ENCODE data around the gene HS3ST5. TPM values are rescaled to one million over a fixed set of nuclear protein-coding genes. Genes with fewer than 3 reads are reported as not detected.

Gene HS3ST5
- total RNA-seq, 2 donors from 2014 or later, result 0.34 TPM; not detected in 1

DNA sequence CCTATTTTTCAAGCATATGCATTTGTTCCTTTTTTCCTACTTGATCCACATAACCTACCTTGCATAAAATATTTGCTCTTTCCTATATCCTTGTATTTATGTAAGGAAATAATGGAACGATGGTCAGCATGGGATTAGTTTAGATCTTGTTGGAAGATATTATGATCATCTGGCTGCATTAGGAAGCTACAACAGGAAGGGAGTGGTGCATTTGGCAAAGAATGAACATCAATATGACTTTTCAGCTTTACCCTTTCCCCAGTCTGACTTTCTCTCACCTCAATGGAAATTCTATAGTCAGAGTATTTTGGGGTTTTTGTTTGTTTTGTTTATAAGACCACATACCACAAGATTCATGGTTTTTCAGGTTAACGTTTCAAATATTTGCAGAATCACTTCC, 66.0 kb downstream of the HS3ST5 start:
- intact Hi-C loops (cut with DNase I), result no loop called here
- 45% methylated on average over 2 of the region's 2 CpGs for WGBS
- no peak overlapping the region for H3K27ac ChIP-seq
- H3K9me3 ChIP-seq, result no peaks in the 10 kb centered on the region
- no peak for DNase-seq (ENCODE audit: low spot score)
- TF ChIP-seq, protein P1, sequence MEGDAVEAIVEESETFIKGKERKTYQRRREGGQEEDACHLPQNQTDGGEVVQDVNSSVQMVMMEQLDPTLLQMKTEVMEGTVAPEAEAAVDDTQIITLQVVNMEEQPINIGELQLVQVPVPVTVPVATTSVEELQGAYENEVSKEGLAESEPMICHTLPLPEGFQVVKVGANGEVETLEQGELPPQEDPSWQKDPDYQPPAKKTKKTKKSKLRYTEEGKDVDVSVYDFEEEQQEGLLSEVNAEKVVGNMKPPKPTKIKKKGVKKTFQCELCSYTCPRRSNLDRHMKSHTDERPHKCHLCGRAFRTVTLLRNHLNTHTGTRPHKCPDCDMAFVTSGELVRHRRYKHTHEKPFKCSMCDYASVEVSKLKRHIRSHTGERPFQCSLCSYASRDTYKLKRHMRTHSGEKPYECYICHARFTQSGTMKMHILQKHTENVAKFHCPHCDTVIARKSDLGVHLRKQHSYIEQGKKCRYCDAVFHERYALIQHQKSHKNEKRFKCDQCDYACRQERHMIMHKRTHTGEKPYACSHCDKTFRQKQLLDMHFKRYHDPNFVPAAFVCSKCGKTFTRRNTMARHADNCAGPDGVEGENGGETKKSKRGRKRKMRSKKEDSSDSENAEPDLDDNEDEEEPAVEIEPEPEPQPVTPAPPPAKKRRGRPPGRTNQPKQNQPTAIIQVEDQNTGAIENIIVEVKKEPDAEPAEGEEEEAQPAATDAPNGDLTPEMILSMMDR (IDR thresholded peaks at IDR 0.05), result no peak
- TF ChIP-seq POLR2AphosphoS5 (IDR thresholded peaks at IDR 0.05), result no peak
- TF ChIP-seq POLR2A (IDR thresholded peaks at IDR 0.05), result no peak
- no peaks in the 10 kb centered on the region for H3K4me1 ChIP-seq (replicated peaks)
- H3K36me3 ChIP-seq, result no peaks in the 10 kb centered on the region
- no peak overlapping the region for H3K4me3 ChIP-seq
- H3K27me3 ChIP-seq (replicated peaks; ENCODE audit: insufficient read depth), result no peaks in the 10 kb centered on the region

DNA sequence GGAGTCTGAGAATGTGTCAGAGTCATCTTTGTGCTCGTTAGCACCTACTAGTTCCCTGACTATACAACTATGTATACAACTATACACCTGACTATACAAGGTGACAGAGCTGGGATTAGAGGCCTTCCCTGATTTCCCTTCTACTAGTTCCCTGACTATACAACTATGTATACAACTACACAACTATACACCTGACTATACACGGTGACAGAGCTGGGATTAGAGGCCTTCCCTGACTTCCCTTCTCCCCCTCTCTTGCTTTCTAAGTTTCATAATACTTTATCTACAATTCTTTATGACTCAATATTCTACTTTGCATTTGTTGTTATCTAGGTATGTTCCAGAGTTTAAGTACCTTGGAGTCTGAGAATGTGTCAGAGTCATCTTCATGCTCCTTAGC, 68.0 kb downstream of the HS3ST5 start:
- intact Hi-C loops (cut with DNase I), result no loop called here
- Histone ChIP-seq H3K36me3 (no peaks in the 10 kb centered on the region), H3K4me1 (replicated peaks) (no peaks in the 10 kb centered on the region), H3K27me3 (replicated peaks; ENCODE audit: insufficient read depth) (no peaks in the 10 kb centered on the region), H3K27ac (no peak overlapping the region), H3K4me3 (no peak overlapping the region), H3K9me3 (no peaks in the 10 kb centered on the region)
- no peak for DNase-seq (ENCODE audit: low spot score)
- TF ChIP-seq POLR2A (IDR thresholded peaks at IDR 0.05), result no peak
- TF ChIP-seq, protein P1 (IDR thresholded peaks at IDR 0.05), result no peak
- TF ChIP-seq POLR2AphosphoS5 (IDR thresholded peaks at IDR 0.05), result no peak
- 80% methylated on average over 2 of the region's 2 CpGs for WGBS

DNA sequence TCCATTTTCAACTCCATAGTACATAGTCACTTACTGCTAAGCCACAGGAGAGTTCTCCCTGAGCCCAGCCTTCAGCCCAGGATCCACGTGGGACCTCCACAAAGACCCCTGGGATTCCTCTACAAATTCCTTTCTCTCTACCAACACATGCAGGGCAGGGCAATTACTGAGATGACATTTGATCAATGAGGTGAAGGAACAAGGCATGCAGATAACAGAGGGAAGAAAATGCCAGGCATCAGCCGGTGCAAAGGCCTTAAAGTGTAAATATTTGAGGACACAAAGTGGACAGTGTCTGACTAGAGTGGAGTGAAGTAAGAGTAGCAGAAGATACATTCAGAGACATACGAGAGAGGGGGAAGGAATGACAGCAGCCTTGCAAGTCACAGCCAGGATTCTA, 70.2 kb downstream of the HS3ST5 start:
- Histone ChIP-seq H3K27ac (no peak overlapping the region), H3K4me3 (no peak overlapping the region), H3K36me3 (no peaks in the 10 kb centered on the region), H3K27me3 (replicated peaks; ENCODE audit: insufficient read depth) (no peaks in the 10 kb centered on the region), H3K4me1 (replicated peaks) (no peaks in the 10 kb centered on the region), H3K9me3 (no peaks in the 10 kb centered on the region)
- intact Hi-C loops (cut with DNase I), result no loop called here
- WGBS, result 28% methylated on average over 3 of the region's 3 CpGs
- TF ChIP-seq POLR2AphosphoS5 (IDR thresholded peaks at IDR 0.05), result no peak
- TF ChIP-seq POLR2A (IDR thresholded peaks at IDR 0.05), result no peak
- DNase-seq (ENCODE audit: low spot score), result no peak

DNA sequence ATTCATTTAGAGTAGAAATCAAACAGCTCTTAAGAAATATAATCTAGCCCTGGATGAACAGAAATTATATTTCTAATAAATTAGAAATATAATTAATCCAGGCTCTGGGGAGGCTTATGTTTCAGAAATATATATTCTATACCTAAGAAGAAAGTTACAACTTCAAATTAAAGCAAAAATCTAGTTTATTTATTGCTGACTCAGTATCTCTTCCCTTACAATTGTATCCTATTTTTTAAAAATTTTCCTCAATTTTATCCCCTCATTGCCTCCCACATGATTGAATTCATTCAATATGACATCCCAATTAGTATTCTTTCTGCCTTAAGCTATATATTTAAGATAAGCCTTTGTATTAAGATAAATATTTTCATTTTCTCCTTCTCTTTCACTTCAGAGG, 71.4 kb downstream of the HS3ST5 start:
- no peaks in the 10 kb centered on the region for H3K27me3 ChIP-seq (replicated peaks; ENCODE audit: insufficient read depth)
- H3K4me1 ChIP-seq (replicated peaks), result no peaks in the 10 kb centered on the region
- H3K4me3 ChIP-seq, result no peak overlapping the region
- intact Hi-C loops (cut with DNase I), result no loop called here
- TF ChIP-seq, protein P1 (IDR thresholded peaks at IDR 0.05), result no peak
- TF ChIP-seq POLR2AphosphoS5 (IDR thresholded peaks at IDR 0.05) (no peak), POLR2A (IDR thresholded peaks at IDR 0.05) (no peak)
- H3K36me3 ChIP-seq, result no peaks in the 10 kb centered on the region
- H3K9me3 ChIP-seq, result no peaks in the 10 kb centered on the region
- H3K27ac ChIP-seq, result no peak overlapping the region
- DNase-seq (ENCODE audit: low spot score), result no peak

DNA sequence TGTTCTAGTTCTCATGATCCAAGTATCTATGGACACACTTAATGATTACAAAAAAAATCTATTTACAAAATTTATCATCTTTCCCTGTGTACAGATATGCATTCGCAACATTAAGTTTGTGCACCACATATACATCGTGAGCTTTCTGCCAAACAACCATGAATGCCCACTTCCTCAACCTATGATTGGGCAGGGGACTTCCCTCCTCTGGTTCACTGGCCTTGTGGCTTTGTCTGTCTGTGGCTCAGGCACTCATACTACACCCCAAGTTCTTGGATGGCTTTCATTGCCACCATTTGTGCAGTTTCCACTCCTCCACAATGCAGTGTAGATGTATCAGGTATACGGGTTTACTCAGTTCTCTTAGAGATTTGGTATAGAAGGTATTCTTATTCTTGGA, 74.9 kb downstream of the HS3ST5 start:
- Histone ChIP-seq H3K27ac (no peak overlapping the region), H3K27me3 (replicated peaks; ENCODE audit: insufficient read depth) (no peaks in the 10 kb centered on the region), H3K4me3 (no peak overlapping the region), H3K4me1 (replicated peaks) (no peaks in the 10 kb centered on the region), H3K9me3 (no peaks in the 10 kb centered on the region), H3K36me3 (no peaks in the 10 kb centered on the region)
- no peak for DNase-seq (ENCODE audit: low spot score)
- intact Hi-C loops (cut with DNase I), result no loop called here
- TF ChIP-seq, protein P1 (IDR thresholded peaks at IDR 0.05), result no peak
- TF ChIP-seq POLR2A (IDR thresholded peaks at IDR 0.05), result no peak
- no peak for TF ChIP-seq POLR2AphosphoS5 (IDR thresholded peaks at IDR 0.05)
- WGBS, result 93% methylated on average over 3 of the region's 3 CpGs

All from prostate gland (tissue), 2 donors.